Endometrial microvascular endothelial cells (primary cell): Measurements from ENCODE around the gene FMNL3. TPM values are rescaled to one million over a fixed set of nuclear protein-coding genes. Genes with fewer than 3 reads are reported as not detected.
"Not testable (repeated sequence)": the region's sequence is repeated elsewhere in the genome, so short reads cannot be mapped to it uniquely, and the experiment has no call there.

ENCODE experiments used
- in situ Hi-C: cut with HindIII; loops from 2 replicates; pipeline ENCODE4 v1.10.0; 2017; ENCODE audit warnings: low sequenced_read_pairs, low pct_unique_long_range_greater_than_20kb; ENCODE audit errors: inconsistent ontology term
- total RNA-seq: library from RNA; depleted of rRNA; stranded (reverse); fragments of >200 nt; gene quantifications from one replicate; pipeline ENCODE4 v1.2.3, GENCODE V29; 2015; ENCODE audit errors: inconsistent ontology term

FMNL3 gene
- 46.6 TPM for total RNA-seq

GRCh38 chr12:49707128-49707811 is at the start of gene FMNL3:
Gene FMNL3 (minus strand): TSS chr12:49707405. CDS start chr12:49707180, 225 bp downstream.
- in situ Hi-C loops = no loop called here

GRCh38 chr12:49750996-49751393 is 43.8 kb upstream of the FMNL3 start:
- in situ Hi-C loops = no loop called here

GRCh38 chr12:49750027-49750995 is 43.1 kb upstream of the FMNL3 start:
- in situ Hi-C loops = no loop called here

- in situ Hi-C loops = no loop called here
Measured at GRCh38 chr12:49748800-49749199, 41.6 kb upstream of the FMNL3 start.

- in situ Hi-C loops = no loop called here
Measured at GRCh38 chr12:49748306-49748705, 41.1 kb upstream of the FMNL3 start.

GRCh38 chr12:49744363-49744885 is 37.2 kb upstream of the FMNL3 start:
- in situ Hi-C loops = no loop called here

DNA sequence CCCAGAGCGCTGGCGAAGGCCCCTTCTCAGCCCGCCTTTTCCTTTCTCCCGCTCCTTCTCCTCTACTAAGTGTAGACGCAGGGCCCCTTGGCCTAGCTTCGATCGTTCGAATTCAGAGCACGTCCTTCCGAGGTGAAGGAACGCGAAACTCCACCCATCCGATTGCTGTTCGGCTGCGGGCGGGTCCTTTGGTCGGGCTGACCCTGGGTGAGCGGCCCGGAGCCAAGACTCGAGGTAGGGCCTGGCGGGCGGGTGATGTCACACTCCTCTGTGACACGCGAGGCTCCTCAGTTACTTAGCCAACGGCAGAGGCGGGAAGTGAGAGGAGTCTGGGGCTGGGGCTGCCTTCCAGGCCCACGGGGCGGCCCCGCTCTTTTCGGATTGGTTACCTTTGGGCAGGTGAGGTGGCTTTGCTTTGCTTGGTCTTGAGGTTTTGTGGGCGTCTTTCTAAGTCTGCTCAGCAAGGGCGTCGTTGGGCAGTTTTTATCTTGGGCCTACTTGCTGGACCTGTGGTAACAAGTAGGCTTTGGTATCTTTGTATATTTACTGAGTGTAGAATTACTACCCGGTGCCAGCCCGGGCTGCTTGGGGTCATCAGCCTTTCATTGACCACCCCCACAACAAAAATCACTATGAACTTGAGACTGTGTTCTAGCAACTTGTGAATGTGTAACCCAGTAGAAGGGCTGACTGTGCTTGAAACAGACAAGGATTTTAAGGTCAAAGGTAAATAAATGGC is 34.8 kb upstream of the FMNL3 start:
- in situ Hi-C loops = no loop called here

- in situ Hi-C loops = no loop called here
Measured at GRCh38 chr12:49740930-49741881, 34.0 kb upstream of the FMNL3 start, which contains the start of gene TMBIM6. Gene TMBIM6 (plus strand): TSS chr12:49741557. CDS start chr12:49752494, 10,937 bp downstream.

DNA sequence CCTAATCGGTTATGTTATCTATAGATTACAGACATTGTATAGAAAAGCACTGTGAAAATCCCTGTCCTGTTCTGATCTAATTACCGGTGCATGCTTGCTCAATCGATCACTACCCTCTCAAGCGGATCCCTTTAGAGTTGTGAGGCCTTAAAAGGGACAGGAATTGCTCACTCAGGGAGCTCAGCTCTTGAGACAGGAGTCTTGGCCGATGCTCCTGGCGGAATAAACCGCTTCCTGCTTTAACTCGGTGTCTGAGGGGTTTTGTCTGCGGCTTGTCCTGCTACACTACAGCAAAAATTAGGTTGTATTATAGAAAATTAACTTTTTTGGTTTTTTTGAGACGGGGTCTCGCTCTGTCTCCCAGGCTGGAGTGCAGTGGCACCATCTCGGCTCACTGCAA is 33.1 kb upstream of the FMNL3 start:
- in situ Hi-C loops = not testable (repeated sequence)

- in situ Hi-C loops = not testable (repeated sequence)
Measured at GRCh38 chr12:49738721-49739120, 31.5 kb upstream of the FMNL3 start.

DNA sequence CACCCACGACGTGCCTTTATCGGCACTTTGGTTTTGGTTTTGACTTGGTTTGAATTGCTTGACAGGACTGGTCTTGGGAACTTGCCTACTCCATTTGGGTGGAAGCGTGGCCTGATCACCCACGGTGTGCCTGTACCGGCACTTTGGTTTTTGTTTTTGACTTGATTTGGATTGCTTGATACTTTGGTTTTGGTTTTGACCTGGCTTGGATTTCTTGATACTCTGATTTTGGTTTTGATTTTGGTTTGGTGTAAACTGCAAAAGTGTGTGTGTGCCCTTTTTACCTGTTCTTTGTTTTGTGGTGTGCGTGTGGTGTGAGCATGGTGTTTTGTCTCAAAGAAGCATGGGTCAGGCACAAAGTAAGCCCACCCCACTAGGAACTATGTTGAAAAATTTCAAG is 27.7 kb upstream of the FMNL3 start:
- in situ Hi-C loops = not testable (repeated sequence)

DNA sequence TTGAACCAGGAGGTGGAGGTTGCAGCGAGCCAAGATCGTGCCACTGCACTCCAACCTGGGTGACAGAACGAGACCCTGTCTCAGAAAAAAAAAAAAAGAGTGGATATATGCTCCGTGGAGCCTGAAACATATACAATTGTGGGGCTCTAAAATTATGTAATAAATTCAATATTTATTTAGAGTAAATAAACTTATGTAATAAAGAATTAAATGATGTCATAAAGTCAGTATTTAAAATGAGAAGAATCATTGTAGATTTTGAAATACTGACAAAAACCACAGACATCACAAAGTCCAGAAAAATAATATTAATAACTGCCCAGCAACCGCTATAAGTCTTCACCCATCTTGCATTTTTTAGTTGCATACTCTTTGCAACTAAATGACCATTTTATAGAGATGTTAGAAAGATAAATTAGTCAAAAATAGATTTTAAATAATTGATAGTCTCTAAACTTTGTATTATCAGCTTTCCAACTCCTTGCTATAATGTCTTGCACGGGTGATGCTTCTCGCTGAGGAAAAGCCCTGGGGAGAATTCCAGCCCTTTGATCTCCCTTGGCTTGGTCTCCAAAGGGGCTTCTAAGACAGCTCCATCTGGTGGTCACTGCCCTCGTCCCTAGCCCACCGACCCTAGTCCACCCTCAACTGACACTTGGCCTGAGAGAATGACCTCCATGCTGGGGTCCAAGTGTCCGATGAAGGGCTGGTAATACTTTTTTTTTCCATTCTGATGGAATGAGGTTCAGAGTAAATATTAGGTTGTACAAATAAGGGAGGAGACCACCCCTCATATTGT is 26.2 kb upstream of the FMNL3 start:
- in situ Hi-C loops = no loop called here

DNA sequence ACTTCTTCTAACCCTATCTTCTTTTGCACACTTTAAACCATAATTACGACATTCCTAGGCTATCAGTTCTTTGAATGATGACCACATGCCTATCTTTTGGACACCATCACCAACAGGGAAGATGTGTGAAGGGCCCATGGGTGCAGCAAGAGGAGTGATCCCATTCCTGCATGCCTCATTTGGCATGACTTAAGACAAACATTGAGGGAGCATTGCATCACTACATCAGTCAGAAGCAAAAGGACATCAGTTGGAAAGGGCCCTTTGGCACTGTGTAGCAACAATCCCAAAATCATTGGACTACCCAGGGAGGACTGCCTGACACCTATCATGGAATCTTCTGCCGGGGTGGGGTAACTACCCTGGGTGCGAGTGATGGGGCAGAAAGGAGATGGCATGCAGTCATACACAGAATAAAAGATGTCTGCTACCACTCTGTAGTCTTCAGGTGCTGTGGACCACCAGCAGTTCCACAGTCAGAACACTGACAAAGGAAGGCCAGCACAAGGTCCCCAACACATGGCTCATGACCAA is 23.4 kb upstream of the FMNL3 start:
- in situ Hi-C loops = no loop called here

- in situ Hi-C loops = no loop called here
Measured at GRCh38 chr12:49730050-49730449, 22.8 kb upstream of the FMNL3 start.

GRCh38 chr12:49728446-49728845 is 21.2 kb upstream of the FMNL3 start:
- in situ Hi-C loops = no loop called here

DNA sequence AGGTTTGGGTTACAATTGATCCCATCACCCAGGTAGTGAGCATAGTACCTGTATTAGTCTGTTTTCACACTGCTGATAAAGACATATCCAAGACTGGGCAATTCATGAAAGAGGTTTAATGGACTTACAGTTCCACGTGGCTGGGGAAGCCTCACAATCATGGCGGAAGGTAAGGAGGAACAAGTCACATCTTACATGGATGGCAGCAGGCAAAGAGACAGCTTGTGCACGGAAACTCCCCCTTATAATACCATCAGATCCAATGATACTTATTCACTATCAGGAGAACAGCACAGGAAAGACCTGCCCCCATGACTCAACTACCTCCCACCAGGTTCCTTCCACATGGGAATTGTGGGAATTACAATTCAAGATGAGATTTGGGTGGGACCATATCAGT is 14.2 kb upstream of the FMNL3 start:
- in situ Hi-C loops = not testable (repeated sequence)

DNA sequence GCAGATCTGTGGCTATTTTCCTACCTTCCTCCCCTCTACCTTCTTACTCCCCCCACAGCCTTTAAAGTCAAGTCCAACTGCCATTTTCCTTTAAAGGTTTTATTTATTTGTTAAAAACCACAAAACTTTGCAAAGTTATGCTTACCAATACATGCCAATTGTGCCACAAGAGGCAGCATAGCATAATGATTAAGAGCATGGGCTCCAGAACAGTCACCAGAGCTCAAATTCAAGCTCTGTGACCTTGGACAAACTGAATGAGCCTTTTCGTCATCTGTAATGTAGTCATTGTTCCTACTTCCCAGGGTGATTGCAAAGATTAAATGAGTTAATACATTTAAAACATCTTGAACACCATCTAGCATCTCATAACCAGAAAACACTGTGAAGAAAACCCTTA is 13.0 kb upstream of the FMNL3 start:
- in situ Hi-C loops = no loop called here
